Neural cell (in vitro differentiated cells): ENCODE results near the gene POLR2C.

Experiments
- RAD21 ChIP-seq: fragments of 450-650 bp; conservative IDR thresholded peaks from 2 replicates; pipeline ENCODE4 v1.6.1; 2014; ENCODE audit warnings: antibody characterized with exemption, mild to moderate bottlenecking, moderate library complexity
- SMC3 ChIP-seq: fragments of 450-650 bp; conservative IDR thresholded peaks from 2 replicates; pipeline ENCODE4 v1.6.1; 2014; ENCODE audit warnings: antibody characterized with exemption, mild to moderate bottlenecking, moderate library complexity; ENCODE audit not compliant: poor library complexity
- TF ChIP-seq, protein P1 (sequence below): fragments of 450-650 bp; IDR thresholded peaks from 2 replicates; pipeline ENCODE4 v1.5.1; 2014; ENCODE audit warnings: antibody characterized with exemption, mild to moderate bottlenecking, moderate library complexity; ENCODE audit not compliant: poor library complexity, severe bottlenecking

DNA sequence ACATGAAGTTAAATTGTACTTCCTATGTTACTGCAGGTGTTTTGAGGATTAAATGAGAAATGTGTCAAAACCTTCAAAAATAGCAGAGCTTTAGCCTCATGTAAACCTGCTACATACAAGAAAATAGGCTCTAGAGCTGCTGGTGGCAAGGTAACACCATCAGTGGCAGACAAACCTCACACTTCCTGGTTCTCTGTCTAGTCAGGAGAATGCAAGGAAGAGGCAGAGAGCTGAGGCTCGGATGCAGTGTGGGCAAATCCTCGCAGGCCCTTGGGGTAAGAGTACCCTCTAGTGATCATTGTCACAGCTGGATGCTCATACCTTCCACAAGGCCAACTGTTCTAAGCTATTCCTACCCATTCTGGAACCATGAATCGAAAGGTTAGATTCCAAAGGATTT, 29.5 kb upstream of the POLR2C start:
- TF ChIP-seq, protein P1, sequence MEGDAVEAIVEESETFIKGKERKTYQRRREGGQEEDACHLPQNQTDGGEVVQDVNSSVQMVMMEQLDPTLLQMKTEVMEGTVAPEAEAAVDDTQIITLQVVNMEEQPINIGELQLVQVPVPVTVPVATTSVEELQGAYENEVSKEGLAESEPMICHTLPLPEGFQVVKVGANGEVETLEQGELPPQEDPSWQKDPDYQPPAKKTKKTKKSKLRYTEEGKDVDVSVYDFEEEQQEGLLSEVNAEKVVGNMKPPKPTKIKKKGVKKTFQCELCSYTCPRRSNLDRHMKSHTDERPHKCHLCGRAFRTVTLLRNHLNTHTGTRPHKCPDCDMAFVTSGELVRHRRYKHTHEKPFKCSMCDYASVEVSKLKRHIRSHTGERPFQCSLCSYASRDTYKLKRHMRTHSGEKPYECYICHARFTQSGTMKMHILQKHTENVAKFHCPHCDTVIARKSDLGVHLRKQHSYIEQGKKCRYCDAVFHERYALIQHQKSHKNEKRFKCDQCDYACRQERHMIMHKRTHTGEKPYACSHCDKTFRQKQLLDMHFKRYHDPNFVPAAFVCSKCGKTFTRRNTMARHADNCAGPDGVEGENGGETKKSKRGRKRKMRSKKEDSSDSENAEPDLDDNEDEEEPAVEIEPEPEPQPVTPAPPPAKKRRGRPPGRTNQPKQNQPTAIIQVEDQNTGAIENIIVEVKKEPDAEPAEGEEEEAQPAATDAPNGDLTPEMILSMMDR, result no peak
- TF ChIP-seq SMC3 (no peak), RAD21 (no peak)
